ENCODE results near the gene APP.
"Not testable (repeated sequence)": the region's sequence is repeated elsewhere in the genome, so short reads cannot be mapped to it uniquely, and the experiment has no call there.

The APP gene

GRCh38 chr21:26096494-26097371 is 73.8 kb downstream of the APP start:
- DNase-seq = no peak

- no peak for DNase-seq
Measured at GRCh38 chr21:26095131-26095530, 75.4 kb downstream of the APP start.

- no peak for DNase-seq
Measured at GRCh38 chr21:26093122-26093521, 77.4 kb downstream of the APP start.

GRCh38 chr21:26091480-26092018 is 79.0 kb downstream of the APP start:
- no peak for DNase-seq

- DNase-seq = no peak
Measured at GRCh38 chr21:26089730-26090129, 80.8 kb downstream of the APP start.

- no peak for DNase-seq
Measured at GRCh38 chr21:26087223-26087918, 83.2 kb downstream of the APP start.

- DNase-seq = no peak
Measured at GRCh38 chr21:26085882-26086281, 84.7 kb downstream of the APP start.

GRCh38 chr21:26085127-26085526 is 85.4 kb downstream of the APP start:
- DNase-seq = no peak

GRCh38 chr21:26082549-26082948 is 88.0 kb downstream of the APP start:
- no peak for DNase-seq

GRCh38 chr21:26081175-26081760 is 89.3 kb downstream of the APP start:
- DNase-seq = not testable (repeated sequence)

- DNase-seq = no peak
Measured at GRCh38 chr21:26080211-26080610, 90.4 kb downstream of the APP start.

GRCh38 chr21:26079366-26079765 is 91.2 kb downstream of the APP start:
- no peak for DNase-seq

GRCh38 chr21:26077521-26077920 is 93.0 kb downstream of the APP start:
- DNase-seq = peak; percentile 79

- DNase-seq = no peak
Measured at GRCh38 chr21:26072666-26073615, 97.6 kb downstream of the APP start.

- DNase-seq = peak; percentile 35
Measured at GRCh38 chr21:26070822-26071425, 99.6 kb downstream of the APP start.

- no peak for DNase-seq
Measured at GRCh38 chr21:26070121-26070520, 100.4 kb downstream of the APP start.

- no peak for DNase-seq
Measured at GRCh38 chr21:26068776-26069175, 101.8 kb downstream of the APP start.

- DNase-seq = no peak
Measured at GRCh38 chr21:26067836-26068594, 102.6 kb downstream of the APP start.

- no peak for DNase-seq
Measured at GRCh38 chr21:26064506-26064905, 106.1 kb downstream of the APP start.

GRCh38 chr21:26061437-26061836 is 109.1 kb downstream of the APP start:
- peak; percentile 39 for DNase-seq

Measured in NCI-H1694 (cell line).